HepG2 (cell line): ENCODE data around the gene PDK1. TPM values are rescaled to one million over a fixed set of nuclear protein-coding genes. Genes with fewer than 3 reads are reported as not detected.

Source experiments
- EEA1 ChIP-seq: sonication (generic); formaldehyde crosslinking; IDR thresholded peaks from 2 replicates; pipeline ENCODE4 v1.5.1; 2020; ENCODE audit warnings: mild to moderate bottlenecking, missing genetic modification reagents, borderline replicate concordance
- HMGA1 ChIP-seq: sonication (generic); formaldehyde crosslinking; conservative IDR thresholded peaks from 2 replicates; pipeline ENCODE4 v1.4.0; 2020; ENCODE audit warnings: missing genetic modification reagents
- KMT2B ChIP-seq: IDR thresholded peaks from 2 replicates; pipeline ENCODE4 v1.6.1; 2016; ENCODE audit warnings: missing genetic modification reagents, missing compliant biosample characterization
- RAD21 ChIP-seq: fragments of 450-650 bp; formaldehyde crosslinking; IDR thresholded peaks from 2 replicates; pipeline ENCODE4 v1.5.0; 2020; ENCODE audit warnings: mild to moderate bottlenecking
- SALL2 ChIP-seq: sonication (generic); formaldehyde crosslinking; IDR thresholded peaks from 2 replicates; pipeline ENCODE4 v1.8.1; 2023; ENCODE audit warnings: mild to moderate bottlenecking, missing genetic modification reagents, inconsistent platforms
- ZC3H13 ChIP-seq: sonication (generic); formaldehyde crosslinking; IDR thresholded peaks from 2 replicates; pipeline ENCODE4 v1.8.1; 2023; ENCODE audit warnings: mild to moderate bottlenecking, missing genetic modification reagents, moderate library complexity
- ZNF546 ChIP-seq: sonication (generic); formaldehyde crosslinking; conservative IDR thresholded peaks from 2 replicates; pipeline ENCODE4 v1.8.1; 2023; ENCODE audit warnings: mild to moderate bottlenecking, missing genetic modification reagents
- ZNF703 ChIP-seq: sonication (generic); formaldehyde crosslinking; IDR thresholded peaks from 2 replicates; pipeline ENCODE4 v1.5.1; 2020; ENCODE audit warnings: missing genetic modification reagents, mild to moderate bottlenecking, moderate library complexity, borderline replicate concordance
- ZNF761 ChIP-seq: sonication (generic); formaldehyde crosslinking; conservative IDR thresholded peaks from 2 replicates; pipeline ENCODE4 v1.4.0; 2020; ENCODE audit warnings: mild to moderate bottlenecking, missing genetic modification reagents
- polyA plus RNA-seq, 8 experiments: library from polyadenylated mRNA; depleted of rRNA in 3 of 8; stranded (reverse) in 7 of 8; unstranded in 1 of 8; fragments of >200 nt; fragmentation: Illumina TruSeq in 4 of 8; extraction: Trizol in 4 of 8; gene quantifications; 2 replicates each; pipeline versions ENCODE4 v1.2.1 to v1.2.3, GENCODE V29; 2011 to 2016; ENCODE audit warnings: low read depth in 4 of 8, missing spikeins in 1 of 8, mixed read lengths in 1 of 8; ENCODE audit not compliant: insufficient read depth in 1 of 8
- total RNA-seq, 5 experiments: library from RNA; depleted of rRNA; stranded (reverse); fragments of >200 nt; fragmentation: Illumina TruSeq; extraction: Trizol; gene quantifications; 2 replicates each; pipeline ENCODE4 v1.2.3, GENCODE V29; 2016; ENCODE audit warnings: low read depth in 1 of 5
- TF ChIP-seq, protein P1 (sequence below): sonication (generic); formaldehyde crosslinking; IDR thresholded peaks from 2 replicates; pipeline ENCODE4 v1.4.0; 2020; ENCODE audit warnings: missing genetic modification reagents, borderline replicate concordance
- TF ChIP-seq, protein P2 (sequence below): sonication (generic); formaldehyde crosslinking; IDR thresholded peaks from 2 replicates; pipeline ENCODE4 v1.5.0; 2020; ENCODE audit warnings: mild to moderate bottlenecking, missing genetic modification reagents, borderline replicate concordance
- TF ChIP-seq, protein P3 (sequence below): IDR thresholded peaks from 2 replicates; pipeline ENCODE4 v1.6.1; 2012; ENCODE audit warnings: low read depth, low read length, improper control_type of control experiment
- TF ChIP-seq, protein P4 (sequence below): sonication (generic); formaldehyde crosslinking; IDR thresholded peaks from 2 replicates; pipeline ENCODE4 v1.5.1; 2020; ENCODE audit warnings: missing genetic modification reagents, mild to moderate bottlenecking, borderline replicate concordance

PDK1 gene
- total and polyA plus RNA-seq, 2 of the 13 experiments (the other 11 are each of a cell fraction or from before 2014, with no cell fraction given), result 11.9 to 96.9 TPM

DNA sequence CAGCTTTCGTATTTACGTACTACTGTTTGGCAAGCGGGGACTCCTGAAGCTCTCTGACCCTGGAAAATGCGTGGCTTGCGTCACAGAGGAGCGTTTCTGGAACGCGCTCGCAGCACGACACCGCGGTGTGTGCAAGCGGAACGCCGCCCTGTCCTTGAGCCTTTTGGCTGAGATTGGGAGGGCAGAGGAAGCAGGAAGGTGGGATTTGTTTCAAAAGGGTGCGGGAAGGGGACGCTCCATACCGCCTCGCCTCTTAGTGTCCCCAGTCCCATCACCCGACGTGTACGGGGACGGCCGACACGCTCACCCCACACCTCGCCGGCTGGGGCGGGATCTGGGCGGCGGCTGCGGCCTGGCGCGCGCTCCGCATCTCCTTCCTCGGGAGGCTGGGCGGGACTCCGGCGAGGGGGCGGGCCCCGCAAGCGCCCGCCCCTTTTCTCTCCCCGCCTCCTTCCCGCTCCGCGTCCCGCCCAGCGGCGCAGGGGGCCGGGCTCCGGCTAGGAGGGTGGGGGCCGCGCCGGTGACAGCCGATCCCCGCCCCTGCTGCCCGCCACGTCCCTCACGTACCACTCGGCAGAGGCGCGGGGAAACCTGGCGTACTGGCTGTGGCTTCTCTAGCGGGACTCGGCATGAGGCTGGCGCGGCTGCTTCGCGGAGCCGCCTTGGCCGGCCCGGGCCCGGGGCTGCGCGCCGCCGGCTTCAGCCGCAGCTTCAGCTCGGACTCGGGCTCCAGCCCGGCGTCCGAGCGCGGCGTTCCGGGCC, at the start of gene PDK1 (continued):
- TF ChIP-seq, protein P1, sequence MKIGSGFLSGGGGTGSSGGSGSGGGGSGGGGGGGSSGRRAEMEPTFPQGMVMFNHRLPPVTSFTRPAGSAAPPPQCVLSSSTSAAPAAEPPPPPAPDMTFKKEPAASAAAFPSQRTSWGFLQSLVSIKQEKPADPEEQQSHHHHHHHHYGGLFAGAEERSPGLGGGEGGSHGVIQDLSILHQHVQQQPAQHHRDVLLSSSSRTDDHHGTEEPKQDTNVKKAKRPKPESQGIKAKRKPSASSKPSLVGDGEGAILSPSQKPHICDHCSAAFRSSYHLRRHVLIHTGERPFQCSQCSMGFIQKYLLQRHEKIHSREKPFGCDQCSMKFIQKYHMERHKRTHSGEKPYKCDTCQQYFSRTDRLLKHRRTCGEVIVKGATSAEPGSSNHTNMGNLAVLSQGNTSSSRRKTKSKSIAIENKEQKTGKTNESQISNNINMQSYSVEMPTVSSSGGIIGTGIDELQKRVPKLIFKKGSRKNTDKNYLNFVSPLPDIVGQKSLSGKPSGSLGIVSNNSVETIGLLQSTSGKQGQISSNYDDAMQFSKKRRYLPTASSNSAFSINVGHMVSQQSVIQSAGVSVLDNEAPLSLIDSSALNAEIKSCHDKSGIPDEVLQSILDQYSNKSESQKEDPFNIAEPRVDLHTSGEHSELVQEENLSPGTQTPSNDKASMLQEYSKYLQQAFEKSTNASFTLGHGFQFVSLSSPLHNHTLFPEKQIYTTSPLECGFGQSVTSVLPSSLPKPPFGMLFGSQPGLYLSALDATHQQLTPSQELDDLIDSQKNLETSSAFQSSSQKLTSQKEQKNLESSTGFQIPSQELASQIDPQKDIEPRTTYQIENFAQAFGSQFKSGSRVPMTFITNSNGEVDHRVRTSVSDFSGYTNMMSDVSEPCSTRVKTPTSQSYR, result 0 out of 2 replicates have a peak, but pooled peaks have one; percentile 26
- TF ChIP-seq RAD21 (CRISPR knock-in tag) (0 out of 2 replicates have a peak, but pooled peaks have one; percentile 52), EEA1 (peak; percentile 96), ZNF703 (CRISPR knock-in tag) (no peak), HMGA1 (no peak), ZC3H13 (peak; percentile 55; the same call in 1 of the 2 replicates), SALL2 (0 out of 2 replicates have a peak, but pooled peaks have one; percentile 80), KMT2B (peak; percentile 95), ZNF761 (CRISPR knock-in tag) (no peak; the same call in 1 of the 2 replicates), ZNF546 (CRISPR knock-in tag) (peak; percentile 31; the same call in 1 of the 2 replicates)
- TF ChIP-seq, protein P2, sequence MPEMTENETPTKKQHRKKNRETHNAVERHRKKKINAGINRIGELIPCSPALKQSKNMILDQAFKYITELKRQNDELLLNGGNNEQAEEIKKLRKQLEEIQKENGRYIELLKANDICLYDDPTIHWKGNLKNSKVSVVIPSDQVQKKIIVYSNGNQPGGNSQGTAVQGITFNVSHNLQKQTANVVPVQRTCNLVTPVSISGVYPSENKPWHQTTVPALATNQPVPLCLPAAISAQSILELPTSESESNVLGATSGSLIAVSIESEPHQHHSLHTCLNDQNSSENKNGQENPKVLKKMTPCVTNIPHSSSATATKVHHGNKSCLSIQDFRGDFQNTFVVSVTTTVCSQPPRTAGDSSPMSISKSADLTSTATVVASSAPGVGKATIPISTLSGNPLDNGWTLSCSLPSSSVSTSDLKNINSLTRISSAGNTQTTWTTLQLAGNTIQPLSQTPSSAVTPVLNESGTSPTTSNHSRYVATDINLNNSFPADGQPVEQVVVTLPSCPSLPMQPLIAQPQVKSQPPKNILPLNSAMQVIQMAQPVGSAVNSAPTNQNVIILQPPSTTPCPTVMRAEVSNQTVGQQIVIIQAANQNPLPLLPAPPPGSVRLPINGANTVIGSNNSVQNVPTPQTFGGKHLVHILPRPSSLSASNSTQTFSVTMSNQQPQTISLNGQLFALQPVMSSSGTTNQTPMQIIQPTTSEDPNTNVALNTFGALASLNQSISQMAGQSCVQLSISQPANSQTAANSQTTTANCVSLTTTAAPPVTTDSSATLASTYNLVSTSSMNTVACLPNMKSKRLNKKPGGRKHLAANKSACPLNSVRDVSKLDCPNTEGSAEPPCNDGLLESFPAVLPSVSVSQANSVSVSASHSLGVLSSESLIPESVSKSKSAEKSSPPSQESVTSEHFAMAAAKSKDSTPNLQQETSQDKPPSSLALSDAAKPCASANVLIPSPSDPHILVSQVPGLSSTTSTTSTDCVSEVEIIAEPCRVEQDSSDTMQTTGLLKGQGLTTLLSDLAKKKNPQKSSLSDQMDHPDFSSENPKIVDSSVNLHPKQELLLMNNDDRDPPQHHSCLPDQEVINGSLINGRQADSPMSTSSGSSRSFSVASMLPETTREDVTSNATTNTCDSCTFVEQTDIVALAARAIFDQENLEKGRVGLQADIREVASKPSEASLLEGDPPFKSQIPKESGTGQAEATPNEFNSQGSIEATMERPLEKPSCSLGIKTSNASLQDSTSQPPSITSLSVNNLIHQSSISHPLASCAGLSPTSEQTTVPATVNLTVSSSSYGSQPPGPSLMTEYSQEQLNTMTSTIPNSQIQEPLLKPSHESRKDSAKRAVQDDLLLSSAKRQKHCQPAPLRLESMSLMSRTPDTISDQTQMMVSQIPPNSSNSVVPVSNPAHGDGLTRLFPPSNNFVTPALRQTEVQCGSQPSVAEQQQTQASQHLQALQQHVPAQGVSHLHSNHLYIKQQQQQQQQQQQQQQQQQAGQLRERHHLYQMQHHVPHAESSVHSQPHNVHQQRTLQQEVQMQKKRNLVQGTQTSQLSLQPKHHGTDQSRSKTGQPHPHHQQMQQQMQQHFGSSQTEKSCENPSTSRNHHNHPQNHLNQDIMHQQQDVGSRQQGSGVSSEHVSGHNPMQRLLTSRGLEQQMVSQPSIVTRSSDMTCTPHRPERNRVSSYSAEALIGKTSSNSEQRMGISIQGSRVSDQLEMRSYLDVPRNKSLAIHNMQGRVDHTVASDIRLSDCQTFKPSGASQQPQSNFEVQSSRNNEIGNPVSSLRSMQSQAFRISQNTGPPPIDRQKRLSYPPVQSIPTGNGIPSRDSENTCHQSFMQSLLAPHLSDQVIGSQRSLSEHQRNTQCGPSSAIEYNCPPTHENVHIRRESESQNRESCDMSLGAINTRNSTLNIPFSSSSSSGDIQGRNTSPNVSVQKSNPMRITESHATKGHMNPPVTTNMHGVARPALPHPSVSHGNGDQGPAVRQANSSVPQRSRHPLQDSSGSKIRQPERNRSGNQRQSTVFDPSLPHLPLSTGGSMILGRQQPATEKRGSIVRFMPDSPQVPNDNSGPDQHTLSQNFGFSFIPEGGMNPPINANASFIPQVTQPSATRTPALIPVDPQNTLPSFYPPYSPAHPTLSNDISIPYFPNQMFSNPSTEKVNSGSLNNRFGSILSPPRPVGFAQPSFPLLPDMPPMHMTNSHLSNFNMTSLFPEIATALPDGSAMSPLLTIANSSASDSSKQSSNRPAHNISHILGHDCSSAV (CRISPR knock-in tag), result peak; percentile 42; the same call in 1 of the 2 replicates
- TF ChIP-seq, protein P3, sequence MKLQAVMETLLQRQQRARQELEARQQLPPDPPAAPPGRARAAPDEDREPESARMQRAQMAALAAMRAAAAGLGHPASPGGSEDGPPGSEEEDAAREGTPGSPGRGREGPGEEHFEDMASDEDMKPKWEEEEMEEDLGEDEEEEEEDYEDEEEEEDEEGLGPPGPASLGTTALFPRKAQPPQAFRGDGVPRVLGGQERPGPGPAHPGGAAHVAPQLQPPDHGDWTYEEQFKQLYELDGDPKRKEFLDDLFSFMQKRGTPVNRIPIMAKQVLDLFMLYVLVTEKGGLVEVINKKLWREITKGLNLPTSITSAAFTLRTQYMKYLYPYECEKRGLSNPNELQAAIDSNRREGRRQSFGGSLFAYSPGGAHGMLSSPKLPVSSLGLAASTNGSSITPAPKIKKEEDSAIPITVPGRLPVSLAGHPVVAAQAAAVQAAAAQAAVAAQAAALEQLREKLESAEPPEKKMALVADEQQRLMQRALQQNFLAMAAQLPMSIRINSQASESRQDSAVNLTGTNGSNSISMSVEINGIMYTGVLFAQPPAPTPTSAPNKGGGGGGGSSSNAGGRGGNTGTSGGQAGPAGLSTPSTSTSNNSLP, result no peak
- TF ChIP-seq, protein P4, sequence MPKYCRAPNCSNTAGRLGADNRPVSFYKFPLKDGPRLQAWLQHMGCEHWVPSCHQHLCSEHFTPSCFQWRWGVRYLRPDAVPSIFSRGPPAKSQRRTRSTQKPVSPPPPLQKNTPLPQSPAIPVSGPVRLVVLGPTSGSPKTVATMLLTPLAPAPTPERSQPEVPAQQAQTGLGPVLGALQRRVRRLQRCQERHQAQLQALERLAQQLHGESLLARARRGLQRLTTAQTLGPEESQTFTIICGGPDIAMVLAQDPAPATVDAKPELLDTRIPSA (CRISPR knock-in tag), result 0 out of 2 replicates have a peak, but pooled peaks have one; percentile 56
